PFSK-1 (cell line): Measurements from ENCODE around the gene PCSK5.

Experiments used
- POLR2AphosphoS5 ChIP-seq: IDR thresholded peaks from 2 replicates; pipeline ENCODE4 v1.6.1; 2012; ENCODE audit warnings: low read depth, mild to moderate bottlenecking, control low read depth, low read length, moderate library complexity
- REST ChIP-seq, 2 experiments: IDR thresholded peaks; 2 replicates each; pipeline versions ENCODE4 v1.6.1 to v1.8.0; 2011 to 2012; ENCODE audit warnings: low read depth in 2 of 2, low read length in 2 of 2, control low read depth in 1 of 2, inconsistent platforms in 1 of 2, mild to moderate bottlenecking in 1 of 2, moderate library complexity in 1 of 2; ENCODE audit not compliant: insufficient read depth in 1 of 2

GRCh38 chr9:76218117-76218885 is 327.8 kb downstream of the PCSK5 start:
- TF ChIP-seq REST (IDR thresholded peaks at IDR 0.05; ENCODE audit: insufficient read depth in 1 of 2, low read depth in 2 of 2, low read length in 2 of 2) (no peak), POLR2AphosphoS5 (no peak)
